K562 (cell line): Measurements from ENCODE around the gene GLIS1. TPM values are rescaled to one million over a fixed set of nuclear protein-coding genes. Genes with fewer than 3 reads are reported as not detected.

Experiments used
- ATAC-seq: fragments of 200-7000 bp; cut with Tn5 transposase; 3 replicates; pipeline ENCODE4 v1.9.1; 2020; ENCODE audit warnings: moderate library complexity
- BruUV-seq: library from RNA; stranded (reverse); fragments of 400-500 nt; replicated peaks from 2 replicates; lab custom pipeline; 2021; lab: Mats Ljungman, UMichigan
- CTCF ChIA-PET: fragments of 300-600 bp; formaldehyde crosslinking; extraction: SDS; loops from one replicate; lab custom pipeline; 2021; ENCODE audit warnings: low intra/inter-chr PET ratio; lab: Yijun Ruan, JAX
- POLR2A ChIA-PET: fragments of 300-600, 350-650 bp; sonication (Branson Sonifier 250); formaldehyde crosslinking; extraction: SDS; loops from one replicate; lab custom pipeline; 2021; ENCODE audit warnings: antibody characterized with exemption, inconsistent platforms; lab: Yijun Ruan, JAX
- DNase-seq, 4 experiments: peaks; one replicate each; pipeline versions ENCODE4 v3.0.0 to v3.0.0-alpha.2; 2011 to 2018; ENCODE audit warnings: low spot score in 3 of 4, mixed read lengths in 3 of 4; ENCODE audit errors: extremely low read depth in 1 of 4
- FAIRE-seq: peaks from 2 replicates; lab custom pipeline; 2011; peaks lifted over from hg19 to GRCh38; lab: Jason Lieb, UNC
- H2AFZ ChIP-seq: 2 replicates; pipeline ENCODE4 v1.6.0; 2011; ENCODE audit warnings: low read depth, low read length, control low read depth, inconsistent platforms
- H3K27ac ChIP-seq: fragments of 200-600 bp; 3 replicates; pipeline ENCODE4 v1.8.0; 2011; ENCODE audit warnings: low read depth, mild to moderate bottlenecking, control low read depth, inconsistent platforms, low read length, moderate library complexity, mixed read lengths; ENCODE audit errors: extremely low read depth
- H3K27me3 ChIP-seq, 2 experiments: fragments of 300-600 bp in 1 of 2; 2 replicates in 1 of 2; 3 replicates in 1 of 2; pipeline versions ENCODE4 v1.6.0 to v1.8.0; 2011; ENCODE audit warnings: inconsistent platforms in 2 of 2, low read length in 2 of 2, mild to moderate bottlenecking in 1 of 2, mixed read lengths in 1 of 2, moderate library complexity in 1 of 2; ENCODE audit not compliant: control insufficient read depth in 2 of 2, insufficient read depth in 2 of 2
- H3K36me3 ChIP-seq: fragments of 300-600 bp; 3 replicates; pipeline ENCODE4 v1.8.0; 2011; ENCODE audit warnings: mild to moderate bottlenecking, low read length, inconsistent platforms; ENCODE audit not compliant: control insufficient read depth, insufficient read depth
- H3K4me1 ChIP-seq, 2 experiments: fragments of 200-600 bp in 1 of 2; replicated peaks in 1 of 2; 2 replicates in 1 of 2; 3 replicates in 1 of 2; pipeline versions ENCODE4 v1.5.1 to v1.8.0; 2011; ENCODE audit warnings: inconsistent platforms in 2 of 2, low read length in 2 of 2, mild to moderate bottlenecking in 1 of 2, mixed read lengths in 1 of 2, moderate library complexity in 1 of 2; ENCODE audit not compliant: control insufficient read depth in 2 of 2, insufficient read depth in 2 of 2
- H3K4me2 ChIP-seq: 2 replicates; pipeline ENCODE4 v1.6.1; 2011; ENCODE audit warnings: low read length, control low read depth, inconsistent platforms, mixed read lengths; ENCODE audit not compliant: insufficient read depth
- H3K4me3 ChIP-seq: fragments of 200-600 bp; sonication (generic), shearing (Covaris generic); 2 replicates; pipeline ENCODE4 v1.5.1; 2016; ENCODE audit warnings: control low read depth, inconsistent platforms
- H3K79me2 ChIP-seq: fragments of 200-600 bp; 3 replicates; pipeline ENCODE4 v1.8.0; 2011; ENCODE audit warnings: low read length, inconsistent platforms; ENCODE audit not compliant: control insufficient read depth, insufficient read depth
- H3K9ac ChIP-seq, 2 experiments: 2 replicates each; pipeline versions ENCODE4 v1.6.0 to v1.6.1; 2011; ENCODE audit warnings: low read depth in 2 of 2, low read length in 2 of 2, control low read depth in 1 of 2, inconsistent platforms in 1 of 2, mild to moderate bottlenecking in 1 of 2, mixed read lengths in 1 of 2; ENCODE audit not compliant: insufficient read depth in 1 of 2
- H3K9me1 ChIP-seq: one replicate; pipeline ENCODE4 v1.6.0; 2011; ENCODE audit warnings: inconsistent platforms, mild to moderate bottlenecking, low read length, moderate library complexity; ENCODE audit not compliant: control insufficient read depth, insufficient read depth
- H3K9me3 ChIP-seq: replicated peaks from 2 replicates; pipeline ENCODE4 v1.5.1; 2011; ENCODE audit warnings: low read depth, low read length, inconsistent platforms; ENCODE audit not compliant: control insufficient read depth, insufficient read depth
- H4K20me1 ChIP-seq: replicated peaks from 2 replicates; pipeline ENCODE4 v1.6.1; 2011; ENCODE audit warnings: low read length, inconsistent platforms, mixed read lengths; ENCODE audit not compliant: control insufficient read depth, insufficient read depth
- C11orf30 ChIP-seq: fragments of 450-650 bp; IDR thresholded peaks from 2 replicates; pipeline ENCODE4 v1.6.1; 2016; ENCODE audit warnings: low read depth, mild to moderate bottlenecking
- HNRNPH1 ChIP-seq: fragments of 200-400 bp; formaldehyde crosslinking; optimal IDR thresholded peaks from 2 replicates; pipeline ENCODE3; 2017; ENCODE audit warnings: low read depth, mild to moderate bottlenecking, low read length, moderate library complexity
- MAFF ChIP-seq: IDR thresholded peaks from 2 replicates; pipeline ENCODE4 v1.6.1; 2012; ENCODE audit warnings: low read length, improper control_type of control experiment
- POLR3G ChIP-seq: IDR thresholded peaks from 2 replicates; pipeline ENCODE4 v1.6.1; 2011; ENCODE audit not compliant: insufficient read length, insufficient replicate concordance; ENCODE audit errors: extremely low read depth
- TCF3 ChIP-seq: sonication (generic); formaldehyde crosslinking; IDR thresholded peaks from 2 replicates; pipeline ENCODE4 v1.4.0; 2020; ENCODE audit warnings: mild to moderate bottlenecking, missing genetic modification reagents
- ZBTB11 ChIP-seq, 3 experiments: fragments of 200-800 bp in 1 of 3; fragments of 250-450 bp in 1 of 3; fragments of 450-650 bp in 1 of 3; sonication (Bioruptor Pico) in 1 of 3; sonication (Bioruptor generic) in 1 of 3; formaldehyde crosslinking in 1 of 3; IDR thresholded peaks; 2 replicates each; pipeline versions ENCODE4 v1.6.1 to v1.8.0; 2016 to 2022; ENCODE audit warnings: mild to moderate bottlenecking in 2 of 3, missing genetic modification characterization in 2 of 3, missing compliant biosample characterization in 1 of 3, moderate library complexity in 1 of 3
- ZNF143 ChIP-seq: sonication (generic); formaldehyde crosslinking; IDR thresholded peaks from 2 replicates; pipeline ENCODE4 v1.9.0; 2022; ENCODE audit warnings: mild to moderate bottlenecking, missing genetic modification reagents
- ZNF316 ChIP-seq: fragments of 450-650 bp; IDR thresholded peaks from 2 replicates; pipeline ENCODE4 v1.6.1; 2016
- WGBS: fragments of 100-300 bp; shearing (Covaris generic); methylation state at CpG from one replicate; pipeline ENCODE4 v1.1.6; 2016; ENCODE audit warnings: low coverage, mixed read lengths; ENCODE audit not compliant: insufficient coverage; ENCODE audit errors: missing lambda C conversion rate; 5-methylcytosine and 5-hydroxymethylcytosine counted together
- in situ Hi-C: fragments of 300-500 bp; cut with MboI; formaldehyde crosslinking; loops from 4 replicates; pipeline ENCODE4 v1.15.0; 2018; ENCODE audit warnings: inconsistent platforms, mixed read lengths
- intact Hi-C: fragments of 100-400 bp; cut with micrococcal nuclease; formaldehyde crosslinking; loops from 2 replicates; pipeline ENCODE4 v1.14.2; 2022
- polyA plus RNA-seq, 8 experiments: library from polyadenylated mRNA; depleted of rRNA in 4 of 8; stranded (reverse) in 5 of 8; unstranded in 3 of 8; fragments of >200 nt; fragmentation: Nextera tagmentation in 2 of 8; fragmentation: Illumina TruSeq in 1 of 8; extraction: Ambion mirVana in 2 of 8; extraction: Trizol in 1 of 8; gene quantifications; 2 replicates each; pipeline versions ENCODE4 v1.2.1 to v1.2.3, GENCODE V29; 2011 to 2014; ENCODE audit warnings: inconsistent platforms in 1 of 8, missing spikeins in 1 of 8
- total RNA-seq, 7 experiments: library from RNA; depleted of rRNA in 6 of 7; stranded (reverse); fragments of >200 nt in 6 of 7; fragmentation: Illumina TruSeq in 2 of 7; extraction: Trizol in 2 of 7; gene quantifications; 2 replicates each; pipeline versions ENCODE4 v1.2.1 to v1.2.3, GENCODE V29; 2011 to 2021; ENCODE audit warnings: low replicate concordance in 1 of 7
- TF ChIP-seq, protein P1 (sequence below): fragments of 450-650 bp; IDR thresholded peaks from one replicate; pipeline ENCODE4 v1.6.1; 2018; ENCODE audit warnings: mild to moderate bottlenecking, moderate library complexity; ENCODE audit not compliant: partially characterized antibody

GLIS1 gene
- total and polyA plus RNA-seq, 9 of the 15 experiments (the other 6 are each of a cell fraction or from before 2014, with no cell fraction given) = not detected

DNA sequence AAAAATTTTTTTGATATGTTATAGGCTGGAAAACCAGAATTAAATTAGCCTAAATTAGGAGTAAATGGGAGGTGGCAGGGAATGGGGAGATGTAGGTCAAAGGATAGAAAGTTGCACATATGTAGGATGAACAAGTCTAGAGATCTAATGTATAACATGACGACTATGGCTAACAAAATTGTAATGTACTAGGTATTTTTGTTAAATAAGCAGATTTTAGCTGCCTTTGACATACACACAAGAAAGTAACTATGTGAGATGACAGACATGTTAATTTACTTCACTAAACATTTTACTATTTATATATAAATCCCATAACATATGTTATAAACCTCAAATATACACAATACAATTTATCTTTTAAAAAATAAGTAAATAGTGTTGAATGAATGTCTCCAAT is 30.2 kb upstream of the GLIS1 start:
- no peak for FAIRE-seq
- in situ Hi-C loops = no loop called here
- Histone ChIP-seq H3K4me2 (no peak overlapping the region), H3K27ac (no peak overlapping the region), H3K9me3 (no peaks in the 10 kb centered on the region), H2AFZ (no peak overlapping the region), H3K27me3 (no peaks in the 10 kb centered on the region), H3K9me1 (no peaks in the 10 kb centered on the region), H3K4me3 (no peak overlapping the region), H4K20me1 (no peaks in the 10 kb centered on the region), H3K9ac (no peak overlapping the region), H3K36me3 (peaks cover 88% of the 10 kb centered on the region), H3K4me1 (no peaks in the 10 kb centered on the region), H3K79me2 (no peaks in the 10 kb centered on the region)
- no peak for ATAC-seq
- 100% methylated on average over 1 of the region's 1 CpG for WGBS
- TF ChIP-seq TCF3 (CRISPR knock-in tag) (no peak), MAFF (peak; percentile 4; the same call in 1 of the 2 replicates), C11orf30 (peak; percentile 53), HNRNPH1 (no peak), POLR3G (no peak), ZNF316 (peak; percentile 59; the same call in 1 of the 2 replicates), ZNF143 (CRISPR knock-in tag) (no peak), ZBTB11 (CRISPR knock-in tag; IDR thresholded peaks at IDR 0.05) (no peak)
- TF ChIP-seq, protein P1, sequence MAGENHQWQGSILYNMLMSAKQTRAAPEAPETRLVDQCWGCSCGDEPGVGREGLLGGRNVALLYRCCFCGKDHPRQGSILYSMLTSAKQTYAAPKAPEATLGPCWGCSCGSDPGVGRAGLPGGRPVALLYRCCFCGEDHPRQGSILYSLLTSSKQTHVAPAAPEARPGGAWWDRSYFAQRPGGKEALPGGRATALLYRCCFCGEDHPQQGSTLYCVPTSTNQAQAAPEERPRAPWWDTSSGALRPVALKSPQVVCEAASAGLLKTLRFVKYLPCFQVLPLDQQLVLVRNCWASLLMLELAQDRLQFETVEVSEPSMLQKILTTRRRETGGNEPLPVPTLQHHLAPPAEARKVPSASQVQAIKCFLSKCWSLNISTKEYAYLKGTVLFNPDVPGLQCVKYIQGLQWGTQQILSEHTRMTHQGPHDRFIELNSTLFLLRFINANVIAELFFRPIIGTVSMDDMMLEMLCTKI = no peak
- ChIA-PET CTCF (no interaction called here), POLR2A (interaction anchor here (0.6 to 0.9 kb wide), 2 partner anchors 279 to 1066 kb away, joined by 3 read pairs; no protein-coding TSS in a partner anchor)
- DNase-seq = no peak
- no TSS peak for BruUV-seq
- intact Hi-C loops = loop anchor here (10.0 kb wide), 1 partner anchor 186 kb away; no protein-coding TSS in a partner anchor
